Tongue (tissue), 2 donors: Measurements from ENCODE around the gene GPR101. TPM values are rescaled to one million over a fixed set of nuclear protein-coding genes. Genes with fewer than 3 reads are reported as not detected.
"Not testable (repeated sequence)": the region's sequence is repeated elsewhere in the genome, so short reads cannot be mapped to it uniquely, and the experiment has no call there.

Source experiments
- DNase-seq: peaks from one replicate; pipeline ENCODE4 v3.0.0-alpha.2; 2015
- total RNA-seq: library from RNA; depleted of rRNA; stranded (reverse); fragments of >200 nt; gene quantifications from one replicate; pipeline ENCODE4 v1.2.3, GENCODE V29; 2014

GPR101 gene
- total RNA-seq, 1 donor from 2014 or later, result not detected

- no peak for DNase-seq
Observed at GRCh38 chrX:137025930-137026329, 7.9 kb downstream of the GPR101 start.

DNA sequence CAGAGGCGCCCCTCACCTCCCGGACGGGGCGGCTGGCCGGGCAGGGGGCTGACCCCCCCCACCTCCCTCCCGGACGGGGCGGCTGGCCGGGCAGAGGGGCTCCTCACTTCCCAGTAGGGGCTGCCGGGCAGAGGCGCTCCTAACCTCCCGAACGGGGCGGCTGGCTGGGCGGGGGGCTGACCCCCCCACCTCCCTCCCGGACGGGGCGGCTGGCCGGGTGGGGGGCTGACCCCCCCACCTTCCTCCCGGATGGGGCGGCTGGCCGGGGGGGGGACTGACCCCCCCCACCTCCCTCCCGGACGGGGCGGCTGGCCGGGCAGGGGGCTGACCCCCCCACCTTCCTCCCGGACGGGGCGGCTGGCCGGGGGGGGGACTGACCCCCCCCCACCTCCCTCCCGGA, 33.6 kb downstream of the GPR101 start:
- not testable (repeated sequence) for DNase-seq

DNA sequence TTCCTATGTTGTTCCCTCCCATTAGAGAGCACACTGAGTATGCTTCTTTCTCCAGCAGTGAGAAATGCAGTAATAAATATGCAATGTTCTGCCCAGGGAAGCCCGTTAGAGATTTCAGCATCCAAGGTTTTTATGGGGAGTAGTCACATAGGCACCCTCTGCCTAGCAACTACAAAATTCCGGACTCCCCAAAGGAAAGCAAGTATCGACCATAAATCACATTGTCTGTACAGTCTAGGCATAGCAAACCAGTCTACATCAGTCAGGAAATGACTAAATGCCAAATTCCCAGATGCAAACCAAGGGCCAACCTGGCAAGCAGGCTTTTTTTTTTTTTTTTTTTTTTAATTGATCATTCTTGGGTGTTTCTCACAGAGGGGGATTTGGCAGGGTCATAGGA, 34.8 kb downstream of the GPR101 start:
- DNase-seq, result no peak

Other genes with a start within 250 kb of the GPR101 start
- 297 TPM for gene RBMX, start 153.3 kb downstream of the GPR101 start, total RNA-seq